Caco-2 (cell line): Measurements from ENCODE around the gene KIF27. TPM values are rescaled to one million over a fixed set of nuclear protein-coding genes. Genes with fewer than 3 reads are reported as not detected.
"Not testable (repeated sequence)": the region's sequence is repeated elsewhere in the genome, so short reads cannot be mapped to it uniquely, and the experiment has no call there.

Experiments used
- BruUV-seq: library from RNA; stranded (reverse); fragments of 400-500 nt; replicated peaks from 2 replicates; lab custom pipeline; 2021; lab: Mats Ljungman, UMichigan
- CTCF ChIA-PET: fragments of 300-600 bp; sonication (Branson Sonifier 250); formaldehyde crosslinking; loops from one replicate; lab custom pipeline; 2022; ENCODE audit warnings: antibody characterized with exemption; lab: Charles Lee
- POLR2A ChIA-PET: fragments of 300-600 bp; sonication (Branson Sonifier 250); formaldehyde crosslinking; loops from one replicate; lab custom pipeline; 2022; ENCODE audit warnings: antibody characterized with exemption; lab: Charles Lee
- DNase-seq, 2 experiments: peaks; one replicate each; pipeline versions ENCODE4 v3.0.0 to v3.0.0-alpha.2; 2020 to 2022
- H3K27me3 ChIP-seq: replicated peaks from 2 replicates; pipeline ENCODE4 v1.6.0; 2011; ENCODE audit warnings: low read length; ENCODE audit not compliant: control insufficient read depth, insufficient read depth
- H3K36me3 ChIP-seq: 2 replicates; pipeline ENCODE4 v1.5.1; 2011; ENCODE audit warnings: low read length; ENCODE audit not compliant: control insufficient read depth, insufficient read depth
- H3K4me1 ChIP-seq: fragments of 250-450 bp; sonication (Bioruptor Pico); 2 replicates; pipeline ENCODE4 v1.5.1; 2020; ENCODE audit warnings: mild to moderate bottlenecking
- H3K4me3 ChIP-seq: 2 replicates; pipeline ENCODE4 v1.5.1; 2011; ENCODE audit warnings: low read depth, mild to moderate bottlenecking, control low read depth, low read length
- H3K9me3 ChIP-seq: fragments of 250-450 bp; sonication (Bioruptor Pico); 2 replicates; pipeline ENCODE4 v1.5.1; 2020; ENCODE audit warnings: mild to moderate bottlenecking, moderate library complexity
- H3K27ac Mint-ChIP-seq: one replicate; pipeline ENCODE4 v1.8.0; 2022; ENCODE audit warnings: mixed read lengths; ENCODE audit not compliant: unreplicated experiment
- H3K27me3 Mint-ChIP-seq: one replicate; pipeline ENCODE4 v1.8.0; 2022; ENCODE audit warnings: mixed read lengths; ENCODE audit not compliant: insufficient read depth, unreplicated experiment
- H3K36me3 Mint-ChIP-seq: one replicate; pipeline ENCODE4 v1.8.0; 2022; ENCODE audit warnings: mild to moderate bottlenecking, mixed read lengths; ENCODE audit not compliant: insufficient read depth, unreplicated experiment
- H3K4me1 Mint-ChIP-seq: one replicate; pipeline ENCODE4 v1.8.0; 2022; ENCODE audit warnings: low read depth, mixed read lengths; ENCODE audit not compliant: unreplicated experiment
- H3K4me3 Mint-ChIP-seq: one replicate; pipeline ENCODE4 v1.8.0; 2022; ENCODE audit warnings: mild to moderate bottlenecking, moderate library complexity, mixed read lengths; ENCODE audit not compliant: unreplicated experiment
- H3K9me3 Mint-ChIP-seq: one replicate; pipeline ENCODE4 v1.8.0; 2022; ENCODE audit warnings: mixed read lengths; ENCODE audit not compliant: unreplicated experiment
- CTCF ChIP-seq, 2 experiments: fragments of 200-600 bp in 1 of 2; IDR thresholded peaks; 1 replicate in 1 of 2; 2 replicates in 1 of 2; pipeline versions ENCODE4 v1.5.1 to v1.8.0; 2011 to 2022; ENCODE audit warnings: antibody characterized with exemption in 1 of 2, control low read depth in 1 of 2, inconsistent platforms in 1 of 2, low read depth in 1 of 2, low read length in 1 of 2, mild to moderate bottlenecking in 1 of 2, moderate library complexity in 1 of 2; ENCODE audit not compliant: insufficient read depth in 1 of 2, severe bottlenecking in 1 of 2, unreplicated experiment in 1 of 2
- intact Hi-C: fragments of 100-400 bp; cut with micrococcal nuclease; formaldehyde crosslinking; loops from one replicate; pipeline ENCODE4 v1.10.0; 2022; ENCODE audit not compliant: unreplicated experiment
- total RNA-seq: library from RNA; stranded (reverse); gene quantifications from 2 replicates; pipeline ENCODE4 v1.2.3, GENCODE V29; 2022

KIF27 gene
- total RNA-seq, 1 experiment from 2014 or later = 1.8 TPM

- Mint-ChIP-seq H3K4me1 (no peaks in the 10 kb centered on the region), H3K27ac (peak overlapping the region; percentile 98), H3K36me3 (peaks cover 23% of the 10 kb centered on the region), H3K9me3 (no peaks in the 10 kb centered on the region), H3K27me3 (no peaks in the 10 kb centered on the region), H3K4me3 (peak overlapping the region; percentile 99)
- H3K9me3 ChIP-seq = no peaks in the 10 kb centered on the region
- CTCF ChIA-PET = no interaction called here
- TF ChIP-seq CTCF (IDR thresholded peaks at IDR 0.05; ENCODE audit: insufficient read depth in 1 of 2, low read depth in 1 of 2, low read length in 1 of 2, severe bottlenecking in 1 of 2, unreplicated experiment in 1 of 2) = no peak
- H3K4me3 ChIP-seq = peak overlapping the region; percentile 70
- POLR2A ChIA-PET = interaction anchor here (1.0 kb wide), 1 partner anchor 24 kb away, joined by 4 read pairs; the partner anchor contains the start of genes HNRNPK and RMI1
- no peaks in the 10 kb centered on the region for H3K27me3 ChIP-seq
- H3K36me3 ChIP-seq = no peaks in the 10 kb centered on the region
- no peaks in the 10 kb centered on the region for H3K4me1 ChIP-seq
- no peak for DNase-seq
- intact Hi-C loops = loop anchor here (1.0 to 5.0 kb wide), 2 partner anchors 24 to 34 kb away; partner anchors contain the start of genes HNRNPK, KIF27 and RMI1
- BruUV-seq = no TSS peak
Measured at GRCh38 chr9:83956086-83956435, 34.8 kb upstream of the KIF27 start.

- intact Hi-C loops, H3K9me3 ChIP-seq, DNase-seq, H3K27me3 Mint-ChIP-seq, H3K27ac Mint-ChIP-seq, H3K4me1 Mint-ChIP-seq, BruUV-seq, POLR2A ChIA-PET, H3K4me3 ChIP-seq, H3K36me3 ChIP-seq, CTCF ChIA-PET, H3K9me3 Mint-ChIP-seq, H3K4me3 Mint-ChIP-seq, H3K27me3 ChIP-seq, H3K4me1 ChIP-seq: not testable (repeated sequence)
- H3K36me3 Mint-ChIP-seq = peaks cover 46% of the 10 kb centered on the region
Measured at GRCh38 chr9:83948096-83948495, 26.9 kb upstream of the KIF27 start.

- Mint-ChIP-seq H3K9me3 (no peaks in the 10 kb centered on the region), H3K4me3 (no peak overlapping the region), H3K27ac (no peak overlapping the region), H3K27me3 (no peaks in the 10 kb centered on the region), H3K4me1 (no peaks in the 10 kb centered on the region), H3K36me3 (peaks cover 37% of the 10 kb centered on the region)
- intact Hi-C loops = no loop called here
- TF ChIP-seq CTCF (IDR thresholded peaks at IDR 0.05; ENCODE audit: insufficient read depth in 1 of 2, low read depth in 1 of 2, low read length in 1 of 2, severe bottlenecking in 1 of 2, unreplicated experiment in 1 of 2) = no peak
- ChIA-PET POLR2A (no interaction called here), CTCF (interaction anchor here (0.5 kb wide), 1 partner anchor 319 kb away, joined by 3 read pairs; no protein-coding TSS in a partner anchor)
- Histone ChIP-seq H3K27me3 (no peaks in the 10 kb centered on the region), H3K4me1 (no peaks in the 10 kb centered on the region), H3K9me3 (no peaks in the 10 kb centered on the region), H3K4me3 (no peak overlapping the region), H3K36me3 (no peaks in the 10 kb centered on the region)
- BruUV-seq = no TSS peak
- no peak for DNase-seq
Measured at GRCh38 chr9:83940590-83941303, 19.5 kb upstream of the KIF27 start.
